ENCODE measurements around the gene ABAT. TPM values are rescaled to one million over a fixed set of nuclear protein-coding genes. Genes with fewer than 3 reads are reported as not detected.

Gene ABAT
- total RNA-seq, 1 donor from 2014 or later = 14.5 TPM

DNA sequence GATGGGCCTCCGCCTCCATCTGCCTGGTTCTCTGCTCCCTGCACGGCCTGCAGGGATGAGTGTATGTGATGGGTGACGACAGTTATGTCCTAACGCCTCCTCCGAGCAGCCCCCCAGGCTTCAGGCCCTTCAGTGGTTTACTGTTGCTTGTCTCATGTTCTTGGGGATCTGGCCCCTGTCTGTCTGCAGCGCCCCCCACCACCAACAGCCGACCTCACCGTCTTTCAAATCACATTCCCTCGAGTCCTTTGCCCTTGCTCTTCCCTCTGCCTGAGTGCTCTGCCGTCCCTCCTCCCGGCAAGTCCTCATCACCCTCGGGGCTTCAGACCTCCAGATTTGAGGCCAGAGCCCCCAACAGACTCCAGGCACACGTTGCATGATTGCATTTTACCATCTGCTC is 34.7 kb upstream of the ABAT start:
- peaks cover 94% of the 10 kb centered on the region for H3K36me3 ChIP-seq
- intact Hi-C loops (cut with micrococcal nuclease) = no loop called here

DNA sequence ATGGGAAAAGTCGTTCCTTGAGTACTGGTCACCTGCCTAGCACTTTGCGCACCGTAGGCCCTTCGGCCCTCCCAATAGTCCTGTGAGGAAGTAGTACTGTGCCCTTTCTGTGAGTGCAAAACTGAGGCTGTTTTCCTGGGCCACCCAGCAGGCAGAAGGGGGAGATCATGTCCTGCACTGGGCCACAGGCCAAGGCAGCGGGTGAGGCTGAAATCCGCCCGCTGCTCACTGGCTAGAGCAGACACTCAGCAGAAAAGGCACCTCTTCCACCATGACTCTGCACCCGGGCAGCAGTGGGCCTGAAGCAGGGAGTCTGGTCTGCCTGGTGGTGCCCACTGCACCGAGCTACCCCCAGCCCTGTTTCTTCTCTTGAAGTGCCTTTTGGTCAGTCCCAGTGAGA is 32.7 kb upstream of the ABAT start:
- Histone ChIP-seq H3K9me3 (replicated peaks) (no peaks in the 10 kb centered on the region), H3K36me3 (peaks cover 94% of the 10 kb centered on the region), H3K4me3 (no peak overlapping the region), H3K27ac (replicated peaks) (no peak overlapping the region), H3K4me1 (no peaks in the 10 kb centered on the region), H3K27me3 (ENCODE audit: low read depth) (no peaks in the 10 kb centered on the region)
- no peak for DNase-seq
- intact Hi-C loops (cut with micrococcal nuclease) = no loop called here
- TF ChIP-seq CTCF (IDR thresholded peaks at IDR 0.05; ENCODE audit: borderline replicate concordance) = no peak

More for the DNA sequence above, 34.7 kb upstream of the ABAT start:
- Histone ChIP-seq H3K4me1 (no peaks in the 10 kb centered on the region), H3K27ac (replicated peaks) (no peak overlapping the region), H3K27me3 (ENCODE audit: low read depth) (no peaks in the 10 kb centered on the region), H3K4me3 (no peak overlapping the region), H3K9me3 (replicated peaks) (no peaks in the 10 kb centered on the region)
- TF ChIP-seq CTCF (IDR thresholded peaks at IDR 0.05; ENCODE audit: borderline replicate concordance) = no peak
- DNase-seq = no peak

DNA sequence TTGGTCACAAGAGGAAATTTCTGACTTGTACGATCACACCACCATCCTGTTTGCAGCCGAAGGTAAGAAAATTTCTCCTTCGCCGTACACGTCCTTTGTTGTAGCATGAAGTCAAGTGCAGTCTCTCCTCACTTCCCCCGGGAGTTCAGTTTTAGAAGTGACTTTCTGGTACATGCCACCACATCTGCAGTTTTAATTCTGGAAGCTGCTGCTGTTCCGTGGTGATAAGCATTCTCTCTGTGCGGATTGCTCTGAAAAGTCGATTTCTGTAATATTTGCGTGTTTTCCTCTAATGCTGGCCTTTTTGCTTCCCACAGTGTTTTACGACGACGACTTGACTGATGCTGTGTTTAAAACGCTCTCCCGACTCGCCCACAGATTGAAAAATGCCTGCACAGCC is 32.3 kb upstream of the ABAT start:
- Histone ChIP-seq H3K9me3 (replicated peaks) (no peaks in the 10 kb centered on the region), H3K4me3 (no peak overlapping the region), H3K27ac (replicated peaks) (no peak overlapping the region), H3K4me1 (no peaks in the 10 kb centered on the region), H3K27me3 (ENCODE audit: low read depth) (no peaks in the 10 kb centered on the region), H3K36me3 (peaks cover 94% of the 10 kb centered on the region)
- no peak for DNase-seq
- intact Hi-C loops (cut with micrococcal nuclease) = no loop called here
- no peak for TF ChIP-seq CTCF (IDR thresholded peaks at IDR 0.05; ENCODE audit: borderline replicate concordance)

GRCh38 chr16:8644211-8645140 is 29.9 kb upstream of the ABAT start:
- no peak overlapping the region for H3K27ac ChIP-seq (replicated peaks)
- H3K36me3 ChIP-seq = peaks cover 88% of the 10 kb centered on the region
- H3K4me3 ChIP-seq = no peak overlapping the region
- H3K4me1 ChIP-seq = no peaks in the 10 kb centered on the region
- no peak for TF ChIP-seq CTCF (IDR thresholded peaks at IDR 0.05; ENCODE audit: borderline replicate concordance)
- no peaks in the 10 kb centered on the region for H3K27me3 ChIP-seq (ENCODE audit: low read depth)
- intact Hi-C loops (cut with micrococcal nuclease) = no loop called here
- no peaks in the 10 kb centered on the region for H3K9me3 ChIP-seq (replicated peaks)
- peak; percentile 40 for DNase-seq

- Histone ChIP-seq H3K4me1 (no peaks in the 10 kb centered on the region), H3K36me3 (peaks cover 82% of the 10 kb centered on the region), H3K27ac (replicated peaks) (no peak overlapping the region), H3K9me3 (replicated peaks) (no peaks in the 10 kb centered on the region), H3K4me3 (no peak overlapping the region), H3K27me3 (ENCODE audit: low read depth) (no peaks in the 10 kb centered on the region)
- DNase-seq = no peak
- intact Hi-C loops (cut with micrococcal nuclease) = no loop called here
- TF ChIP-seq CTCF (IDR thresholded peaks at IDR 0.05; ENCODE audit: borderline replicate concordance) = no peak
Measured at GRCh38 chr16:8645141-8645521, 29.3 kb upstream of the ABAT start.
